NCI-H2107 treated with DMSO at 0.1 percent for 48 hours (cell line): ENCODE results near the gene CHD9.
A peak's percentile ranks its signal among the peaks of the same experiment; 100 is the strongest.
"Not testable (repeated sequence)": the region's sequence is repeated elsewhere in the genome, so short reads cannot be mapped to it uniquely, and the experiment has no call there.

Experiments used
- DNase-seq: peaks from one replicate; lab custom pipeline; 2025; ENCODE audit not compliant: unreplicated experiment; lab: John Stamatoyannopoulos, UW

The CHD9 gene

GRCh38 chr16:53054670-53055485 is at the start of gene CHD9:
CHD9 (plus strand) TSS chr16:53054991; CDS start chr16:53156090, 101,099 bp downstream.
- peak; percentile 67 for DNase-seq

GRCh38 chr16:53007095-53007494 is 47.7 kb upstream of the CHD9 start:
- DNase-seq: no peak

GRCh38 chr16:53014287-53014686 is 40.5 kb upstream of the CHD9 start:
- DNase-seq: no peak

- no peak for DNase-seq
Observed at GRCh38 chr16:53018834-53019416, 35.9 kb upstream of the CHD9 start.

DNA sequence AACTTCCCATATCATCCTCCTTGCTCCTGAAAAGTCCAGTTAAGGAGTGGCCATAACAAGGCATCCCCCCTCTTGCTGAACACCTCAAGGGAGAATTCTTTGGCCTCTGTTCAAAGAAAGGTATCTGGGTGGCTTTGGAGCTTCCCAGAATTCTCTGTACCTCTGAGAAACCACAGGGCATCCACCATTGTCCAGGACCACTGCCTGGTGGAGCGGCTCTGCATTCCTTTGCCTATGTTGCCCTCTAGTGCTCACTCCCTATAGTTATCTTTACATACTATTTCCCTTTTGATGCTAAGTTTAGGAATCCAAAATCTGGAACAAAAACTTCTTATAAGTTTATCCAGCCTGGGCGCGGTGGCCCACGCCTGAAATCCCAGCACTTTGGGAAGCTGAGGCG is 32.4 kb upstream of the CHD9 start:
- peak; percentile 81 for DNase-seq

- DNase-seq: no peak
Observed at GRCh38 chr16:53024045-53024444, 30.7 kb upstream of the CHD9 start.

DNA sequence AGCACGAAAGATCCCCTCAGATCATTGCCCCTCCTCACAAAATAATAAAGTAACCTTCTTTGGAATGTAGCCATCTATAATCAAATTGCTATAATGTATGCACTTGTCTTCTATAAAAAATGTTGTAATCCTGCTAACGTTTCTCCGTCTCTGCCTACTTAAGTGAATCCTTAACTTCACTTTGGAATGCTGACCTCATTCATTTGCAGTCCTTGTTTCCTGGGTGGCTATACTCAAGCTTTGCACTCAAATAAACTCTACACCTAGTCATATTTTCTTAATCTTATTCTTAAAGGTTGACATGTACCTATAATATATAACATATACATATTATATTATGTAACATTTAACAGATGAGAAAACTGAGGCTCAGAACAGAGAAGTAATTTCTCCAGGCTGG is 24.8 kb upstream of the CHD9 start:
- DNase-seq: no peak

- DNase-seq: no peak
Observed at GRCh38 chr16:53031323-53031942, 23.4 kb upstream of the CHD9 start.

DNA sequence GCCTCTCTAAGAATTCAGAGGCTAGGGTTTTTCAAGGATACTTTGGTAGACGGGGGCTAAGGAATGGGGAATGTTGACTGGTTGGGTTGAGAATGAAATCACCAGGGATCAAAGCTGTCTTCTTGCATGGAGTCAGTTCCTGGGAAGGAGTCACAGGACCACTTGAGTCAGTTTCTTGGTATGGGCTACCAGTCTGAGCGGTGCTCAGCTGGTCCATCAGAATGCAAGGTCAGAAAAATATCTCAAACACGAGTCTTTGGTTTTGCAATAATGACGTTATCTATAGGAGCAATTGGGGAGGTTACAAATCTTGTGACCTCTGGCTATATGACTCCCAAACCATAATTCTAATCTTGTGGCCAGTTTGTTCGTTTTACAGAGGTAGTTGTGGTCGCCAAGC is 20.5 kb upstream of the CHD9 start:
- no peak for DNase-seq

DNA sequence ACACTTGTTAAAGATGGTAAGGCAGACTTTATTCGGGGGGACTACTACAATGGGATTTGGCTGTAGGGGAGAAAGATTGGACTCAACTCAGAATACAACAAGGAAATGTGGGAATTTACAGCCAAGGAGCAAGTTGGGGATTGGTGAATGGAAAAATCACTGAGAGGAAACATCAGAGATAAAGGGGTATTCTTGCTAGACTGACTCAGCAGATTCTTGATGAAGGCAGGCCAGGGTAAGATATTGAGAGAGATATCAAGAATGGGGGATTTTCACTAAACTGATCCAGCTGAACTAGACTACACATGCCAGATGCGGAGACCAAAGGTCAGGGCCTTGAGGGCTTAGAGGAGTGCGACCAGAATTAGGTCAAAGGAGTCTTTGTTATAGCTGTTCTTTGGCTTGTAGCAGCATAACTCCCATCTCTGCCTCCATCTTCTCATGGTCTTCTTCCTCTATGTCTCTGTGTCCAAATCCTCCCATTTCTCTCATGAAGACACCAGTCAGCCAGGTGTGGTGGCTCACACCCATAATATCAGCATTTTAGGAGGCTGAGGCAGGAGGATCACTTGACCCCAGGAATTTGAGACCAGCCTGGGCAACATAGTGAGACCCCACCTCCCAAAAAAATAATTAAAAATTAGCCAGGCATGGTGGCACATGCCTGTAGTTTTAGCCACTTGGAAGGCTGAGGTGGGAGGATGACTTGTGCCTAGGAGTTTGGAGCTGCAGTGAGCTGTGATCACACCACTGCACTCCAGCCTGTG is 19.4 kb upstream of the CHD9 start:
- no peak for DNase-seq

- no peak for DNase-seq
Observed at GRCh38 chr16:53036066-53036465, 18.7 kb upstream of the CHD9 start.

DNA sequence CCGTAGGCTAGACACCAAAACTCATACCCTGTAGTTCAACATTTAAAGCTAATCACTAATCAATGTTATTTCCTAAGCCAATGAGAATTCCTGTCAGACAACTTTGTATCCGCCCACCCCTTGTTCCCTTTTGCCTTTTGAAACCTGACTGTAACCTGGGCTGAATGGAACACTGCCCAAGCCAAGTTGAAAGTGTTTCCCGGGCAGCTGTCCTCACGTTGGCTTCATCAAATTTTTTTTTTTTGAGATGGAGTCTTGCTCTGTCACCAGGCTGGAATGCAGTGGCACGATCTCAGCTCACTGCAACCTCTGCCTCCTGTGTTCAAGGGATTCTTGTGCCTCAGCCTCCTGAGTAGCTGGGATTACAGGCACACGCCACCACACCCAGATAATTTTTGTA is 18.1 kb upstream of the CHD9 start:
- not testable (repeated sequence) for DNase-seq

GRCh38 chr16:53040788-53041187 is 14.0 kb upstream of the CHD9 start:
- DNase-seq: no peak

DNA sequence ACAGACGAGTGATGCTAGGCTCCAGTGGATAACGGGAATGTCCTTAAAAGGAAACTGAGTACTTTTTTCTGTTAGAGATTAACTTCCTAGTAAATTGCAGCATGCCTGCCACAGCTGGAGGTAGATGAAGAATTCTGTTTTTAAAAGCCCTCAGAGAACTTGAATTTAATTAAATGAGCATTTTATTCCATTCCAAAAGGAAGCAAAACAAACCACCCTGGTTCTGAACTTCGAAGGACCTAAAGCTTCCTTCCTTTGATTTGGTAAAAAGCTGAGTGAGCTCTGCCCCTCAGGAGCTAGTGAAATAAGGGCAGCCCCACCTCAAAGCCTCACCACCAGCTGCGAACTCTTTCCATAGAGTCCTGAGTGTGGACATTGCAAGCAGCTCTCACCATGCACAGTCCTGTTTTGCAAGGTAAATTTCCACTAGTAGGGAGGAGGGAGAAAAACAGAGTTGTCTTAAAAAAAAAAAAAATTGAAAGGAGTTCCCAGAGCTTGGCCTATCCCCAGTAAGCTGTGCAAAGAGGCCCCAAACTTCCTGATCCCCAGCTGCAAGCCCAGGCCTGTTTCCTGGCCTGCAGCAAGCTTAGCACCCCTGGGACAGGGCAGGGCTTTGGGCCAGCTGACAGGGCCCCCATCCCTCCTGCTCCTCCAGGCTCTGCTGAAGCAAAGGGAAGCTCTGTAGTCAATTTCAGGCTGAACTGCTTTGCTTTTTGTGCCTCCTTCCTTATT is 13.3 kb upstream of the CHD9 start:
- no peak for DNase-seq

GRCh38 chr16:53042235-53042701 is 12.5 kb upstream of the CHD9 start:
- no peak for DNase-seq

- DNase-seq: no peak
Observed at GRCh38 chr16:53043428-53043831, 11.4 kb upstream of the CHD9 start.

DNA sequence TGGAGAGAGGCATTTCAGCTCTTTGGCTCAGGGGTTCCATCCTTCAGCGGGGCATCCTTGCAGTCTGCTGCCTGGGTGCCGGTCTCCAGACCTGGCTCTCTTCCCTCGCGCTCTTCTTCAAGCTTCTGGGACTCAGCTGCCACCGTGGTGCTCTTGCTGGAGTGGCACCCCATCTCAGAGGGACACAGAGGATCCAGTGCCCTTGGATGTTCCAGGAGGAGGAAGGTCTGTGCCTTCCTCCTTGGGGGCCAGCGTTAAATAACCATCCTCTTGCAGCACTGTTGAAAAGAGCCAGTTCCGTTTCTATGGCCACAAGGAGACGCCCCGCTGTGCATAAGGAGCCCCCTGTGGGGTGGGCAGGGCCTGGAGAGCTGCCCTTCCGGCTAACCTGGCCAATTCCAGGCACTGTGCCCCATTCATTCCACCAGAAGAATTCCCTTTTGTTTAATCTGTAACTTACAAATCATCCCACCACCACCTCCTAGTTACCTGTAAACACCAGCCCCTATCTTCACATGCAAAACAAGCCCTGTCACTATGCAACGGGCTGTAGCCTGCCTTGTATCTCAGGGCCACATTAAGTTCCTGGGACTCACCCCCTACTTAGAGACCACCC is 10.7 kb upstream of the CHD9 start:
- DNase-seq: no peak

GRCh38 chr16:53045341-53046220 is 9.2 kb upstream of the CHD9 start:
- DNase-seq: no peak

GRCh38 chr16:53047515-53047914 is 7.3 kb upstream of the CHD9 start:
- DNase-seq: not testable (repeated sequence)
